H1 (cell line): ENCODE results near the gene SLC38A2. TPM values are rescaled to one million over a fixed set of nuclear protein-coding genes. Genes with fewer than 3 reads are reported as not detected.

ENCODE experiments used
- CTCF ChIA-PET: fragments of 300-600 bp; sonication (Branson Sonifier 250); formaldehyde crosslinking; loops from one replicate; lab custom pipeline; 2021; ENCODE audit not compliant: partially characterized antibody; lab: Charles Lee
- POLR2A ChIA-PET: fragments of 300-600 bp; sonication (Branson Sonifier 250); formaldehyde crosslinking; loops from one replicate; lab custom pipeline; 2021; ENCODE audit warnings: inconsistent platforms; ENCODE audit not compliant: partially characterized antibody; lab: Charles Lee
- DNase-seq, 2 experiments: peaks; one replicate each; pipeline versions ENCODE4 v3.0.0 to v3.0.0-alpha.2; 2010 to 2022; ENCODE audit warnings: low spot score in 2 of 2, low read depth in 1 of 2, mixed read lengths in 1 of 2
- FAIRE-seq: peaks from 2 replicates; lab custom pipeline; 2011; peaks lifted over from hg19 to GRCh38; lab: Jason Lieb, UNC
- H2AFZ ChIP-seq: 2 replicates; pipeline ENCODE4 v1.8.1; 2012; ENCODE audit warnings: low read length, inconsistent platforms
- H2AK5ac ChIP-seq: 2 replicates; pipeline ENCODE4 v1.6.1; 2013; ENCODE audit warnings: low read depth, low read length
- H2BK120ac ChIP-seq: replicated peaks from 2 replicates; pipeline ENCODE3; 2013; ENCODE audit warnings: low read depth, low read length, inconsistent platforms
- H2BK12ac ChIP-seq: 2 replicates; pipeline ENCODE4 v1.6.1; 2013; ENCODE audit warnings: low read depth, low read length
- H2BK15ac ChIP-seq: 2 replicates; pipeline ENCODE4 v1.6.1; 2013; ENCODE audit warnings: low read length
- H2BK20ac ChIP-seq: 2 replicates; pipeline ENCODE4 v1.6.1; 2013; ENCODE audit warnings: low read length
- H2BK5ac ChIP-seq: 2 replicates; pipeline ENCODE4 v1.6.1; 2013; ENCODE audit warnings: low read depth, low read length
- H3K14ac ChIP-seq: 2 replicates; pipeline ENCODE4 v1.6.1; 2013; ENCODE audit warnings: inconsistent platforms; ENCODE audit not compliant: insufficient read length
- H3K18ac ChIP-seq: 2 replicates; pipeline ENCODE4 v1.6.1; 2013; ENCODE audit warnings: low read length; ENCODE audit errors: extremely low read depth
- H3K23ac ChIP-seq: 2 replicates; pipeline ENCODE4 v1.6.1; 2013; ENCODE audit warnings: inconsistent platforms; ENCODE audit not compliant: insufficient read length
- H3K23me2 ChIP-seq: 2 replicates; pipeline ENCODE4 v1.6.1; 2013; ENCODE audit warnings: low read depth, low read length
- H3K27ac ChIP-seq: 2 replicates; pipeline ENCODE4 v1.6.1; 2011; ENCODE audit warnings: low read depth, low read length, inconsistent platforms
- H3K27me3 ChIP-seq, 4 experiments: replicated peaks in 1 of 4; 1 replicate in 1 of 4; 2 replicates in 3 of 4; pipeline versions ENCODE4 v1.6.1 to v1.8.1; 2011 to 2013; ENCODE audit warnings: low read length in 3 of 4, mild to moderate bottlenecking in 3 of 4, inconsistent platforms in 2 of 4, mixed read lengths in 2 of 4, moderate library complexity in 1 of 4; ENCODE audit not compliant: control insufficient read depth in 3 of 4, insufficient read depth in 3 of 4; ENCODE audit errors: extremely low read depth in 1 of 4
- H3K36me3 ChIP-seq, 4 experiments: 2 replicates each; pipeline versions ENCODE4 v1.6.1 to v1.8.1; 2011 to 2013; ENCODE audit warnings: mild to moderate bottlenecking in 4 of 4, low read length in 3 of 4, moderate library complexity in 2 of 4, control low read depth in 1 of 4, inconsistent platforms in 1 of 4; ENCODE audit not compliant: insufficient read depth in 4 of 4, control insufficient read depth in 2 of 4
- H3K4ac ChIP-seq: replicated peaks from 2 replicates; pipeline ENCODE3; 2013; ENCODE audit warnings: low read length, low read depth, mixed read lengths, inconsistent platforms; ENCODE audit not compliant: insufficient read length
- H3K4me1 ChIP-seq, 4 experiments: replicated peaks in 1 of 4; 1 replicate in 1 of 4; 2 replicates in 3 of 4; pipeline versions ENCODE4 v1.6.1 to v1.8.1; 2011 to 2013; ENCODE audit warnings: low read length in 3 of 4, inconsistent platforms in 2 of 4, mixed read lengths in 1 of 4; ENCODE audit not compliant: insufficient read depth in 4 of 4, control insufficient read depth in 3 of 4
- H3K4me2 ChIP-seq, 2 experiments: 2 replicates each; pipeline versions ENCODE4 v1.6.1 to v1.8.1; 2011 to 2013; ENCODE audit warnings: low read depth in 2 of 2, low read length in 2 of 2, control low read depth in 1 of 2, inconsistent platforms in 1 of 2, mild to moderate bottlenecking in 1 of 2; ENCODE audit not compliant: insufficient read depth in 1 of 2
- H3K4me3 ChIP-seq, 4 experiments: fragments of 200-600, 300-600 bp in 1 of 4; sonication (generic), shearing (Covaris generic), sonication (Bioruptor Twin) in 1 of 4; 2 replicates each; pipeline versions ENCODE4 v1.5.1 to v1.8.1; 2011 to 2016; ENCODE audit warnings: low read length in 4 of 4, low read depth in 3 of 4, control low read depth in 2 of 4, inconsistent platforms in 2 of 4, mild to moderate bottlenecking in 2 of 4, mixed read lengths in 1 of 4, moderate library complexity in 1 of 4; ENCODE audit not compliant: insufficient read depth in 2 of 4; ENCODE audit errors: extremely low read depth in 1 of 4
- H3K56ac ChIP-seq: replicated peaks from 2 replicates; pipeline ENCODE3; 2013; ENCODE audit warnings: low read depth, mild to moderate bottlenecking, mixed read lengths, low read length, inconsistent platforms; ENCODE audit not compliant: insufficient read length
- H3K79me1 ChIP-seq: 2 replicates; pipeline ENCODE4 v1.6.1; 2013; ENCODE audit warnings: low read depth, low read length, control low read depth
- H3K79me2 ChIP-seq, 2 experiments: 2 replicates each; pipeline versions ENCODE4 v1.6.1 to v1.8.1; 2012 to 2013; ENCODE audit warnings: low read length in 2 of 2, mild to moderate bottlenecking in 2 of 2, inconsistent platforms in 1 of 2; ENCODE audit not compliant: insufficient read depth in 2 of 2, control insufficient read depth in 1 of 2
- H3K9ac ChIP-seq, 4 experiments: replicated peaks in 1 of 4; 1 replicate in 1 of 4; 2 replicates in 3 of 4; pipeline versions ENCODE4 v1.6.1 to v1.8.1; 2011 to 2013; ENCODE audit warnings: low read depth in 3 of 4, low read length in 3 of 4, control low read depth in 2 of 4, mild to moderate bottlenecking in 2 of 4, moderate library complexity in 2 of 4, inconsistent platforms in 1 of 4; ENCODE audit errors: extremely low read depth in 1 of 4
- H3K9me3 ChIP-seq, 2 experiments: 2 replicates each; pipeline versions ENCODE4 v1.6.1 to v1.8.1; 2012 to 2013; ENCODE audit warnings: mild to moderate bottlenecking in 2 of 2, moderate library complexity in 2 of 2, control low read depth in 1 of 2, inconsistent platforms in 1 of 2, low read depth in 1 of 2, low read length in 1 of 2, mixed read lengths in 1 of 2; ENCODE audit not compliant: insufficient read depth in 2 of 2
- H4K20me1 ChIP-seq, 2 experiments: replicated peaks in 1 of 2; 2 replicates each; pipeline versions ENCODE3 to v1.8.1; 2011 to 2013; ENCODE audit warnings: inconsistent platforms in 2 of 2, low read length in 2 of 2, mild to moderate bottlenecking in 1 of 2; ENCODE audit not compliant: insufficient read depth in 2 of 2, control insufficient read depth in 1 of 2
- H4K5ac ChIP-seq: 2 replicates; pipeline ENCODE4 v1.6.1; 2013; ENCODE audit warnings: low read length, low read depth, mixed read lengths, inconsistent platforms; ENCODE audit not compliant: insufficient read length
- H4K8ac ChIP-seq: 2 replicates; pipeline ENCODE4 v1.8.0; 2013; ENCODE audit warnings: mild to moderate bottlenecking, moderate library complexity, low read length, inconsistent platforms; ENCODE audit not compliant: insufficient read depth; ENCODE audit errors: extremely low read depth
- H4K91ac ChIP-seq: replicated peaks from 2 replicates; pipeline ENCODE3; 2013; ENCODE audit warnings: low read length, mixed read lengths, inconsistent platforms; ENCODE audit not compliant: insufficient read length
- BACH1 ChIP-seq: IDR thresholded peaks from 2 replicates; pipeline ENCODE4 v1.6.1; 2012; ENCODE audit warnings: low read length, improper control_type of control experiment
- CBX5 ChIP-seq: fragments of 300-800, 300-1000 bp; sonication (generic); IDR thresholded peaks from 2 replicates; pipeline ENCODE4 v1.7.1; 2016; ENCODE audit warnings: antibody characterized with exemption, low read length, low read depth
- EP300 ChIP-seq, 2 experiments: IDR thresholded peaks; 1 replicate in 1 of 2; 2 replicates in 1 of 2; pipeline ENCODE4 v1.6.1; 2011 to 2012; ENCODE audit warnings: low read depth in 2 of 2, low read length in 2 of 2, mild to moderate bottlenecking in 2 of 2, borderline replicate concordance in 1 of 2, inconsistent platforms in 1 of 2, moderate library complexity in 1 of 2
- POU5F1 ChIP-seq: IDR thresholded peaks from 2 replicates; pipeline ENCODE4 v1.6.1; 2011; ENCODE audit warnings: low read depth, mild to moderate bottlenecking, low read length, moderate library complexity
- SAP30 ChIP-seq: fragments of 300-600 bp; sonication (generic); IDR thresholded peaks from 2 replicates; pipeline ENCODE4 v1.7.1; 2012; ENCODE audit warnings: low read length, moderate library complexity, mild to moderate bottlenecking, inconsistent platforms; ENCODE audit not compliant: insufficient read depth, insufficient replicate concordance
- SIRT6 ChIP-seq: IDR thresholded peaks from one replicate; pipeline ENCODE4 v1.7.1; 2012; ENCODE audit warnings: low read length, inconsistent platforms
- SP1 ChIP-seq: IDR thresholded peaks from 2 replicates; pipeline ENCODE4 v1.6.1; 2011; ENCODE audit warnings: low read depth, low read length
- SP2 ChIP-seq: IDR thresholded peaks from 2 replicates; pipeline ENCODE4 v1.6.1; 2012; ENCODE audit warnings: mild to moderate bottlenecking, low read length, inconsistent platforms
- USF2 ChIP-seq: IDR thresholded peaks from 2 replicates; pipeline ENCODE4 v1.6.1; 2011; ENCODE audit warnings: low read length, improper control_type of control experiment
- WGBS, 2 experiments: shearing (Covaris generic) in 1 of 2; methylation state at CpG; one replicate each; pipeline versions ENCODE4 v1.1.6 to v1.1.7; 2013 to 2015; ENCODE audit warnings: low lambda C conversion rate in 2 of 2, mixed read lengths in 2 of 2, inconsistent platforms in 1 of 2, low coverage in 1 of 2, missing lambda C conversion rate in 1 of 2; ENCODE audit not compliant: insufficient replicate concordance in 2 of 2, insufficient coverage in 1 of 2, insufficient read length in 1 of 2; ENCODE audit errors: extremely low coverage in 1 of 2, missing lambda C conversion rate in 1 of 2; 5-methylcytosine and 5-hydroxymethylcytosine counted together
- polyA plus RNA-seq, 7 experiments: library from polyadenylated mRNA; depleted of rRNA in 3 of 7; stranded (reverse) in 5 of 7; unstranded in 2 of 7; fragments of >200 nt in 5 of 7; fragments of 200-250 nt in 2 of 7; gene quantifications; 1 replicate in 5 of 7; 2 replicates in 1 of 7; 4 replicates in 1 of 7; pipeline versions ENCODE4 v1.2.1 to v1.2.3, GENCODE V29; 2011 to 2013; ENCODE audit warnings: missing spikeins in 2 of 7, mixed read lengths in 2 of 7
- total RNA-seq: library from RNA; stranded (reverse); fragmentation: NEBNext Ultra II Directional; extraction: Animal tissue kit (Norgen Biotek cat#: 25700); gene quantifications from 2 replicates; pipeline ENCODE4 v1.2.1, GENCODE V29; 2021
- TF ChIP-seq, protein P1 (sequence below): IDR thresholded peaks from 2 replicates; pipeline ENCODE4 v1.6.1; 2012; ENCODE audit warnings: inconsistent platforms
- TF ChIP-seq, protein P2 (sequence below): IDR thresholded peaks from 2 replicates; pipeline ENCODE4 v1.6.1; 2011; ENCODE audit warnings: low read depth, mild to moderate bottlenecking, low read length; ENCODE audit not compliant: insufficient read depth

Gene SLC38A2
- total and polyA plus RNA-seq, 2 of the 8 experiments (the other 6 are each of a cell fraction or from before 2014, with no cell fraction given) = 163 to 684 TPM

DNA sequence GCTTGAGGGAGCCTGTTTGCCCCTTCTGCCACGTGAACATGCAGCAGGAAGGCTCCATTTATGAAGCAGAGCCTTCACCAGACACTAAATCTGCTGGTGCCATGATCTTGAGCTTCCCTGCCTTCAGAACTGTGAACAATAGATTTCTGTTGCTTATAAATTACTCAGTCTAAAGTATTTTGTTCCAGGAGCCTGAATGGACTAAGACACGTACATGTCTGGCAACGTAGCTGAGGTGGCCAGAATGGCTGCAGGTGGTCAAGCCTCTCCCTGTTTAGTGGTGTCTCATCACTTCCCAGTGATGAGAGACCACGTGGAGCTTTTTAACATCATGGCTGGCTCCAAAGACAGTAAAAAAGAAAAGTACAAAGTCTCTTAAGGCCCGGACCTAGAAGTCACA is 32.2 kb upstream of the SLC38A2 start:
- Histone ChIP-seq H4K8ac (no peak overlapping the region), H4K5ac (no peak overlapping the region), H3K9me3 (no peaks in the 10 kb centered on the region), H2BK5ac (no peak overlapping the region), H3K9ac (no peak overlapping the region), H2BK12ac (no peak overlapping the region), H3K79me1 (no peaks in the 10 kb centered on the region), H3K14ac (no peak overlapping the region), H3K27me3 (no peaks in the 10 kb centered on the region), H3K36me3 (no peaks in the 10 kb centered on the region), H3K4me2 (no peak overlapping the region), H2AK5ac (no peak overlapping the region), H3K23ac (no peak overlapping the region), H4K20me1 (no peaks in the 10 kb centered on the region), H3K18ac (no peak overlapping the region), H2BK20ac (no peak overlapping the region), H3K4ac (no peak overlapping the region), H2BK120ac (no peak overlapping the region), H2BK15ac (no peak overlapping the region), H3K56ac (no peak overlapping the region), H4K91ac (no peak overlapping the region), H3K23me2 (no peaks in the 10 kb centered on the region; the same call in 1 of the 2 replicates), H3K4me1 (peaks cover 0 to 8% (median 1%) of the 10 kb centered on the region in 4 experiments; a peak in 3 of 7 replicates), H3K4me3 (no peak overlapping the region), H3K27ac (no peak overlapping the region), H2AFZ (no peak overlapping the region), H3K79me2 (no peaks in the 10 kb centered on the region)
- FAIRE-seq (no peak), DNase-seq (no peak)
- WGBS, 2 experiments = 91% methylated on average over 5 of the region's 5 CpGs; no CpG with 5 or more reads in 1 of the 2 experiments
- ChIA-PET POLR2A (no interaction called here), CTCF (interaction anchor here (0.8 kb wide), 1 partner anchor 12 kb away, joined by 3 read pairs; no protein-coding TSS in a partner anchor)
- TF ChIP-seq, protein P1, sequence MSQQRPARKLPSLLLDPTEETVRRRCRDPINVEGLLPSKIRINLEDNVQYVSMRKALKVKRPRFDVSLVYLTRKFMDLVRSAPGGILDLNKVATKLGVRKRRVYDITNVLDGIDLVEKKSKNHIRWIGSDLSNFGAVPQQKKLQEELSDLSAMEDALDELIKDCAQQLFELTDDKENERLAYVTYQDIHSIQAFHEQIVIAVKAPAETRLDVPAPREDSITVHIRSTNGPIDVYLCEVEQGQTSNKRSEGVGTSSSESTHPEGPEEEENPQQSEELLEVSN = no peak
- TF ChIP-seq SP1 (no peak), CBX5 (no peak), POU5F1 (no peak), SAP30 (no peak), USF2 (no peak), BACH1 (no peak), SP2 (no peak), EP300 (IDR thresholded peaks at IDR 0.05; ENCODE audit: borderline replicate concordance in 1 of 2, low read depth in 2 of 2, low read length in 2 of 2) (no peak), SIRT6 (no peak)
- TF ChIP-seq, protein P2, sequence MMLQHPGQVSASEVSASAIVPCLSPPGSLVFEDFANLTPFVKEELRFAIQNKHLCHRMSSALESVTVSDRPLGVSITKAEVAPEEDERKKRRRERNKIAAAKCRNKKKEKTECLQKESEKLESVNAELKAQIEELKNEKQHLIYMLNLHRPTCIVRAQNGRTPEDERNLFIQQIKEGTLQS = no peak
